Liver (tissue), 9 donors: ENCODE measurements around the gene CDC42BPA. TPM values are rescaled to one million over a fixed set of nuclear protein-coding genes. Genes with fewer than 3 reads are reported as not detected.

ENCODE experiments used
- DNase-seq: peaks from one replicate; pipeline ENCODE4 v3.0.0-alpha.2; 2017; ENCODE audit warnings: low spot score
- H3K27ac ChIP-seq, 2 donors: one replicate each; pipeline ENCODE4 v1.7.0; 2013; ENCODE audit warnings: inconsistent platforms in 2 of 2, low read length in 2 of 2, control low read depth in 1 of 2, low read depth in 1 of 2, mild to moderate bottlenecking in 1 of 2
- H3K27me3 ChIP-seq, 4 donors: one replicate each; pipeline versions ENCODE4 v1.6.1 to v1.7.0; 2013; ENCODE audit warnings: low read length in 3 of 4, inconsistent platforms in 1 of 4, mild to moderate bottlenecking in 1 of 4, moderate library complexity in 1 of 4; ENCODE audit not compliant: control insufficient read depth in 4 of 4, insufficient read depth in 4 of 4
- H3K36me3 ChIP-seq, 4 donors: one replicate each; pipeline versions ENCODE4 v1.6.1 to v1.7.0; 2013; ENCODE audit warnings: low read length in 3 of 4, mild to moderate bottlenecking in 3 of 4, low read depth in 1 of 4, moderate library complexity in 1 of 4; ENCODE audit not compliant: control insufficient read depth in 4 of 4, insufficient read depth in 3 of 4
- H3K4me1 ChIP-seq, 4 donors: one replicate each; pipeline versions ENCODE4 v1.6.1 to v1.7.0; 2013; ENCODE audit warnings: low read length in 3 of 4, mild to moderate bottlenecking in 3 of 4, moderate library complexity in 1 of 4; ENCODE audit not compliant: control insufficient read depth in 4 of 4, insufficient read depth in 4 of 4
- H3K4me3 ChIP-seq, 3 donors: one replicate each; pipeline versions ENCODE4 v1.6.1 to v1.7.0; 2013; ENCODE audit warnings: low read length in 3 of 3, control low read depth in 1 of 3, low read depth in 1 of 3, mild to moderate bottlenecking in 1 of 3
- H3K9ac ChIP-seq, 2 donors: one replicate each; pipeline ENCODE4 v1.7.0; 2013; ENCODE audit warnings: low read length in 2 of 2, mild to moderate bottlenecking in 2 of 2, moderate library complexity in 2 of 2, control low read depth in 1 of 2, low read depth in 1 of 2
- H3K9me3 ChIP-seq, 4 donors: one replicate each; pipeline versions ENCODE4 v1.6.1 to v1.7.0; 2013; ENCODE audit warnings: low read length in 3 of 4; ENCODE audit not compliant: control insufficient read depth in 4 of 4
- EGR1 ChIP-seq, 2 donors: IDR thresholded peaks; 2 replicates each; pipeline ENCODE4 v1.6.1; 2016 to 2018; ENCODE audit warnings: antibody characterized with exemption in 2 of 2, low read depth in 2 of 2
- FOXA1 ChIP-seq: IDR thresholded peaks from 2 replicates; pipeline ENCODE4 v1.6.1; 2016; ENCODE audit warnings: antibody characterized with exemption
- FOXA2 ChIP-seq: IDR thresholded peaks from 2 replicates; pipeline ENCODE4 v1.6.1; 2016; ENCODE audit warnings: antibody characterized with exemption
- GABPA ChIP-seq, 2 donors: IDR thresholded peaks in 1 of 2; conservative IDR thresholded peaks in 1 of 2; 2 replicates each; pipeline ENCODE4 v1.6.1; 2016; ENCODE audit warnings: antibody characterized with exemption in 2 of 2, mild to moderate bottlenecking in 1 of 2, moderate library complexity in 1 of 2
- HNF4A ChIP-seq, 2 donors: conservative IDR thresholded peaks; 2 replicates each; pipeline ENCODE4 v1.6.1; 2016; ENCODE audit warnings: antibody characterized with exemption in 2 of 2, mild to moderate bottlenecking in 2 of 2
- HNF4G ChIP-seq: IDR thresholded peaks from 2 replicates; pipeline ENCODE4 v1.6.1; 2016; ENCODE audit warnings: antibody characterized with exemption
- JUND ChIP-seq, 2 donors: IDR thresholded peaks; 2 replicates each; pipeline ENCODE4 v1.6.1; 2016; ENCODE audit warnings: antibody characterized with exemption in 2 of 2
- NR2F2 ChIP-seq: IDR thresholded peaks from 2 replicates; pipeline ENCODE4 v1.6.1; 2016; ENCODE audit warnings: antibody characterized with exemption
- RAD21 ChIP-seq, 2 donors: IDR thresholded peaks; 2 replicates each; pipeline ENCODE4 v1.6.1; 2016; ENCODE audit warnings: antibody characterized with exemption in 2 of 2, mild to moderate bottlenecking in 2 of 2
- RXRA ChIP-seq, 2 donors: IDR thresholded peaks; 2 replicates each; pipeline ENCODE4 v1.6.1; 2017 to 2018; ENCODE audit warnings: antibody characterized with exemption in 2 of 2, mild to moderate bottlenecking in 1 of 2
- SP1 ChIP-seq: IDR thresholded peaks from 2 replicates; pipeline ENCODE4 v1.6.1; 2018; ENCODE audit warnings: antibody characterized with exemption, mild to moderate bottlenecking
- TAF1 ChIP-seq: conservative IDR thresholded peaks from 2 replicates; pipeline ENCODE4 v1.6.1; 2016; ENCODE audit warnings: antibody characterized with exemption, mild to moderate bottlenecking
- YY1 ChIP-seq: IDR thresholded peaks from 2 replicates; pipeline ENCODE4 v1.6.1; 2016; ENCODE audit warnings: antibody characterized with exemption, mild to moderate bottlenecking
- WGBS: extraction: QIAGEN DNeasy Blood & Tissue Kit; methylation state at CpG from one replicate; pipeline ENCODE4 v1.1.7; 2013; 5-methylcytosine and 5-hydroxymethylcytosine counted together
- polyA plus RNA-seq, 2 donors: library from polyadenylated mRNA; stranded (reverse) in 1 of 2; unstranded in 1 of 2; fragments of 200-250 nt in 1 of 2; fragments of >200 nt in 1 of 2; fragmentation: Nextera tagmentation in 1 of 2; extraction: Ambion mirVana in 1 of 2; gene quantifications; one replicate each; pipeline versions ENCODE4 v1.2.1 to v1.2.3, GENCODE V29; 2013 to 2015
- total RNA-seq, 2 donors: library from RNA; depleted of rRNA; stranded (reverse); fragments of >200 nt; gene quantifications; one replicate each; pipeline ENCODE4 v1.2.3, GENCODE V29; 2014
- TF ChIP-seq, protein P1 (sequence below): IDR thresholded peaks from 2 replicates; pipeline ENCODE4 v1.6.1; 2016; ENCODE audit warnings: antibody characterized with exemption, mild to moderate bottlenecking
- TF ChIP-seq, protein P2 (sequence below): fragments of 150-350 bp; IDR thresholded peaks from 2 replicates; pipeline ENCODE4 v1.5.1; 2017; ENCODE audit warnings: improper control_type of control experiment, low read depth, low read length; ENCODE audit not compliant: missing input control
- TF ChIP-seq, protein P3 (sequence below): IDR thresholded peaks from 2 replicates; pipeline ENCODE4 v1.6.1; 2016; ENCODE audit warnings: antibody characterized with exemption
- TF ChIP-seq, protein P4 (sequence below): IDR thresholded peaks from 2 replicates; pipeline ENCODE4 v1.6.1; 2016; ENCODE audit warnings: antibody characterized with exemption
- TF ChIP-seq, protein P5 (sequence below): IDR thresholded peaks from 2 replicates; pipeline ENCODE4 v1.6.1; 2016; ENCODE audit warnings: antibody characterized with exemption
- donor health status: healthy.
- donor health status: healthy.
- donor health status: healthy.
- donor health status: healthy.
- donor health status: healthy.

CDC42BPA gene
- total and polyA plus RNA-seq, 4 donors, result 5.8 to 39.9 (median 24.3) TPM

DNA sequence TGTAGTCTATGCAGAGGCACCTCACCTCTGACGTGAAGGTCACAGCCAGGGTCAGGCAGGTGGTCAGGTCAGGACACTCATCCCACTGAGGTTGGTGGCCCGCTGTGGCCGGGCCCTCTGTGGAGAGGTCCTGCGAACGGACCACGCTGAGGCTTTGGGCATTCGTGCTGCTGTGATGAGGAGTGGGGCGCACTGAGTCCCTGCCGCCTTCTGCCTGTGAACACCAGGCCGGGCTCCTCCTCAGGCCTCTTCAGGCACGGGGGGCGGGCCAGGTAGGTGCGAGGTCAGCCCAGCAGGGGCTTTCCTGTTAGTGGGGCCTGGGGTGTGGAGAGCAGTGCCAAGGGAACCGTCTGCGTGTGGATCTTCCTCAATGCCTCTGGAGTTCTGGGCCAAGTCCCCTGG lies 339.2 kb downstream of the CDC42BPA start:
- DNase-seq, result peak; percentile 30
- peaks cover 24 to 58% (median 48%) of the 10 kb centered on the region in 4 donors for H3K4me1 ChIP-seq
- H3K36me3 ChIP-seq, result peaks cover 5 to 27% (median 12%) of the 10 kb centered on the region in 4 donors
- 84% methylated on average over 15 of the region's 15 CpGs for WGBS
- H3K9me3 ChIP-seq, result no peaks in the 10 kb centered on the region
- no peaks in the 10 kb centered on the region for H3K27me3 ChIP-seq
- TF ChIP-seq, protein P1, sequence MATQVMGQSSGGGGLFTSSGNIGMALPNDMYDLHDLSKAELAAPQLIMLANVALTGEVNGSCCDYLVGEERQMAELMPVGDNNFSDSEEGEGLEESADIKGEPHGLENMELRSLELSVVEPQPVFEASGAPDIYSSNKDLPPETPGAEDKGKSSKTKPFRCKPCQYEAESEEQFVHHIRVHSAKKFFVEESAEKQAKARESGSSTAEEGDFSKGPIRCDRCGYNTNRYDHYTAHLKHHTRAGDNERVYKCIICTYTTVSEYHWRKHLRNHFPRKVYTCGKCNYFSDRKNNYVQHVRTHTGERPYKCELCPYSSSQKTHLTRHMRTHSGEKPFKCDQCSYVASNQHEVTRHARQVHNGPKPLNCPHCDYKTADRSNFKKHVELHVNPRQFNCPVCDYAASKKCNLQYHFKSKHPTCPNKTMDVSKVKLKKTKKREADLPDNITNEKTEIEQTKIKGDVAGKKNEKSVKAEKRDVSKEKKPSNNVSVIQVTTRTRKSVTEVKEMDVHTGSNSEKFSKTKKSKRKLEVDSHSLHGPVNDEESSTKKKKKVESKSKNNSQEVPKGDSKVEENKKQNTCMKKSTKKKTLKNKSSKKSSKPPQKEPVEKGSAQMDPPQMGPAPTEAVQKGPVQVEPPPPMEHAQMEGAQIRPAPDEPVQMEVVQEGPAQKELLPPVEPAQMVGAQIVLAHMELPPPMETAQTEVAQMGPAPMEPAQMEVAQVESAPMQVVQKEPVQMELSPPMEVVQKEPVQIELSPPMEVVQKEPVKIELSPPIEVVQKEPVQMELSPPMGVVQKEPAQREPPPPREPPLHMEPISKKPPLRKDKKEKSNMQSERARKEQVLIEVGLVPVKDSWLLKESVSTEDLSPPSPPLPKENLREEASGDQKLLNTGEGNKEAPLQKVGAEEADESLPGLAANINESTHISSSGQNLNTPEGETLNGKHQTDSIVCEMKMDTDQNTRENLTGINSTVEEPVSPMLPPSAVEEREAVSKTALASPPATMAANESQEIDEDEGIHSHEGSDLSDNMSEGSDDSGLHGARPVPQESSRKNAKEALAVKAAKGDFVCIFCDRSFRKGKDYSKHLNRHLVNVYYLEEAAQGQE, result no peak
- no peak for TF ChIP-seq TAF1
- TF ChIP-seq GABPA (IDR thresholded peaks at IDR 0.05 in 1 of 2, conservative IDR thresholded peaks at IDR 0.05 in 1 of 2), result no peak
- no peak for TF ChIP-seq HNF4G
- no peak for TF ChIP-seq YY1
- TF ChIP-seq, protein P2, sequence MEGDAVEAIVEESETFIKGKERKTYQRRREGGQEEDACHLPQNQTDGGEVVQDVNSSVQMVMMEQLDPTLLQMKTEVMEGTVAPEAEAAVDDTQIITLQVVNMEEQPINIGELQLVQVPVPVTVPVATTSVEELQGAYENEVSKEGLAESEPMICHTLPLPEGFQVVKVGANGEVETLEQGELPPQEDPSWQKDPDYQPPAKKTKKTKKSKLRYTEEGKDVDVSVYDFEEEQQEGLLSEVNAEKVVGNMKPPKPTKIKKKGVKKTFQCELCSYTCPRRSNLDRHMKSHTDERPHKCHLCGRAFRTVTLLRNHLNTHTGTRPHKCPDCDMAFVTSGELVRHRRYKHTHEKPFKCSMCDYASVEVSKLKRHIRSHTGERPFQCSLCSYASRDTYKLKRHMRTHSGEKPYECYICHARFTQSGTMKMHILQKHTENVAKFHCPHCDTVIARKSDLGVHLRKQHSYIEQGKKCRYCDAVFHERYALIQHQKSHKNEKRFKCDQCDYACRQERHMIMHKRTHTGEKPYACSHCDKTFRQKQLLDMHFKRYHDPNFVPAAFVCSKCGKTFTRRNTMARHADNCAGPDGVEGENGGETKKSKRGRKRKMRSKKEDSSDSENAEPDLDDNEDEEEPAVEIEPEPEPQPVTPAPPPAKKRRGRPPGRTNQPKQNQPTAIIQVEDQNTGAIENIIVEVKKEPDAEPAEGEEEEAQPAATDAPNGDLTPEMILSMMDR, result no peak
- TF ChIP-seq SP1, result no peak
- TF ChIP-seq JUND (IDR thresholded peaks at IDR 0.05), result no peak
- no peak for TF ChIP-seq RAD21 (IDR thresholded peaks at IDR 0.05)
- TF ChIP-seq NR2F2, result no peak
- no peak for TF ChIP-seq HNF4A (conservative IDR thresholded peaks at IDR 0.05)
- no peak for TF ChIP-seq EGR1 (IDR thresholded peaks at IDR 0.05; ENCODE audit: low read depth in 2 of 2)
- TF ChIP-seq RXRA (IDR thresholded peaks at IDR 0.05), result no peak
- TF ChIP-seq, protein P3, sequence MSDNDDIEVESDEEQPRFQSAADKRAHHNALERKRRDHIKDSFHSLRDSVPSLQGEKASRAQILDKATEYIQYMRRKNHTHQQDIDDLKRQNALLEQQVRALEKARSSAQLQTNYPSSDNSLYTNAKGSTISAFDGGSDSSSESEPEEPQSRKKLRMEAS, result no peak
- TF ChIP-seq, protein P4, sequence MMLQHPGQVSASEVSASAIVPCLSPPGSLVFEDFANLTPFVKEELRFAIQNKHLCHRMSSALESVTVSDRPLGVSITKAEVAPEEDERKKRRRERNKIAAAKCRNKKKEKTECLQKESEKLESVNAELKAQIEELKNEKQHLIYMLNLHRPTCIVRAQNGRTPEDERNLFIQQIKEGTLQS, result no peak
- TF ChIP-seq FOXA1, result no peak
- TF ChIP-seq, protein P5, sequence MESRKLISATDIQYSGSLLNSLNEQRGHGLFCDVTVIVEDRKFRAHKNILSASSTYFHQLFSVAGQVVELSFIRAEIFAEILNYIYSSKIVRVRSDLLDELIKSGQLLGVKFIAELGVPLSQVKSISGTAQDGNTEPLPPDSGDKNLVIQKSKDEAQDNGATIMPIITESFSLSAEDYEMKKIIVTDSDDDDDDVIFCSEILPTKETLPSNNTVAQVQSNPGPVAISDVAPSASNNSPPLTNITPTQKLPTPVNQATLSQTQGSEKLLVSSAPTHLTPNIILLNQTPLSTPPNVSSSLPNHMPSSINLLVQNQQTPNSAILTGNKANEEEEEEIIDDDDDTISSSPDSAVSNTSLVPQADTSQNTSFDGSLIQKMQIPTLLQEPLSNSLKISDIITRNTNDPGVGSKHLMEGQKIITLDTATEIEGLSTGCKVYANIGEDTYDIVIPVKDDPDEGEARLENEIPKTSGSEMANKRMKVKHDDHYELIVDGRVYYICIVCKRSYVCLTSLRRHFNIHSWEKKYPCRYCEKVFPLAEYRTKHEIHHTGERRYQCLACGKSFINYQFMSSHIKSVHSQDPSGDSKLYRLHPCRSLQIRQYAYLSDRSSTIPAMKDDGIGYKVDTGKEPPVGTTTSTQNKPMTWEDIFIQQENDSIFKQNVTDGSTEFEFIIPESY, result no peak
- TF ChIP-seq FOXA2, result no peak
- H3K27ac ChIP-seq, result no peak overlapping the region
- no peak overlapping the region for H3K4me3 ChIP-seq
- H3K9ac ChIP-seq, result no peak overlapping the region
